ENCODE data around the gene C16orf96.

C16orf96 gene

DNA sequence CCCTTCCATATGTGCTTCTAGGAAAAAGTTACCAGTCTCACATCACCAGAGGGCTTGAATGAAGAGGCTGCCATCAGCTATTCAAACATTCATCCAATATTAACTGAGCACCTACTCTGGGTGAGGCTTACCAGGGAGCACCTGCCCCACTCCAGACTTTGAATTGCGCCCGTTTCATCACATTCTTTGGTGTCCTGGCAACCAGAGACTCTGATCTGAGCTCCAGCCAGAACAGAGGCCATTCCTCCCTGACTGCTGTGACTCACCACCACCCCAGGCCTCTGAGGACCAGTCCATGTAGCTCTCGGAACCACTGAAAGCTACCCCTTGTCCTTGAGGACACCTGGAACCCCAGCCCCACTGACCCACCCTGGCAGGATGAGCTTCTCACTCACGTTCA, at the start of gene C16orf96:
TSS of gene C16orf96 (plus strand) at position 229 of the 400 bp plus-strand sequence. CDS start at position 379, 150 bp downstream.
- in situ Hi-C loops (cut with HindIII; ENCODE audit: low sequenced_read_pairs), result no loop called here

DNA sequence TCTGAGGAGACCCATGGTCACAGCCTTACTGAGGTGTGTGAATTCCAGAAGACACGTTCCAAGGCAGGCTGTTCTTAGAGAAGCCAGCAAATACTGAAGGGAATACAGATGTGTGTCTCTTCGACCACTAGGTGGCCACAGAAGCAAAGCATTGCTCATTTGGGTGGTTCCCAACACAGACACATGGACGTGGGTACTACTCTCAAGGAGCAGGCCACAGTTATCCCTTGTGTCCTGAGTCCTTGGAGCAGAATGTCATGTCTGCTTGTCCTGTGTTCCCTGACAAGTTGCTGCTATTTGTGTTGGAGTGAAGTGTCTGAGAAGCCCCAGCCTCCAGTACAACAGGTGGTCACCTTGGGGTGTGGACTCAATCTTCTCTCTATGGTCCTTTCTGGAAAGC, 49.7 kb upstream of the C16orf96 start:
- in situ Hi-C loops (cut with HindIII; ENCODE audit: low sequenced_read_pairs), result loop anchor here (25.0 kb wide), 1 partner anchor 531 kb away; the partner anchor contains the start of gene NAGPA

DNA sequence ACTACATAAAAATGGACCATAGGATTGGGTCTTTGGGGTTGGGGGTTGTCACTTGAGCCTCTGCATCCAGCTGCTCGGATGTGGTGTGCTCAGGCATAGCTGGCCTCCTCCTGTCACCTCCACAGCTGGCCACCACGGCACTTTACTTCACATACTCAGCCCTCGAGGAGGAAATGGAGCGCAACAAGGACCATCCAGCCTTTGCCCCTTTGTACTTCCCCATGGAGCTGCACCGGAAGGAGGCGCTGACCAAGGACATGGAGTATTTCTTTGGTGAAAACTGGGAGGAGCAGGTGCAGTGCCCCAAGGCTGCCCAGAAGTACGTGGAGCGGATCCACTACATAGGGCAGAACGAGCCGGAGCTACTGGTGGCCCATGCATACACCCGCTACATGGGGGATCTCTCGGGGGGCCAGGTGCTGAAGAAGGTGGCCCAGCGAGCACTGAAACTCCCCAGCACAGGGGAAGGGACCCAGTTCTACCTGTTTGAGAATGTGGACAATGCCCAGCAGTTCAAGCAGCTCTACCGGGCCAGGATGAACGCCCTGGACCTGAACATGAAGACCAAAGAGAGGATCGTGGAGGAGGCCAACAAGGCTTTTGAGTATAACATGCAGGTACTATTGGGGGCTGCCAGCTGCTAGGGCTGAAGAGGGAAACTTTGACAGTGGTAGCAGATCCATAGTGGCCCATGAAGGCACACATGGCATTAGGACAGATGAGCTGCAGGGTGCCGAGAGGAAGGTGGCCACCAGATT, 48.4 kb upstream of the C16orf96 start:
- in situ Hi-C loops (cut with HindIII; ENCODE audit: low sequenced_read_pairs), result loop anchor here (25.0 kb wide), 1 partner anchor 530 kb away; the partner anchor contains the start of gene NAGPA

DNA sequence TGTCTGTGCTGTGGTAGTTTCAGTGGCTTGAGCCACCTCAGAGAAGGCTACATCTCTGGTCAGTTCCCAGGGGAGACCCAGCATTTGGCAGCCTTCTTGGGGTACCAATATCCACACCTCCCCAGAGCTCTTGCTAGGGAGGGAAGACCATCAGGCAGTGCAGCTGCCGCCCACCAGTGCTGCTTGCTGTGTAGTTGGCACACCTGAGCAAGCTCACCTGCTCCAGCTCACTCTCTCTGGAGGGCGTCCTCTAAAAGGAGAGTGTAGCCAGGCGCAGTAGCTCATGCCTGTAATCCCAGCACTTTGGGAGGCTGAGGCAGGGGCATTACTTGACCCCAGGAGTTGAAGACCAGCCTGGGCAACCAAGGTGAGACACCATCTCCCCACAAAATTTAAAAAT, 47.3 kb upstream of the C16orf96 start:
- in situ Hi-C loops (cut with HindIII; ENCODE audit: low sequenced_read_pairs), result loop anchor here (25.0 kb wide), 1 partner anchor 528 kb away; the partner anchor contains the start of gene NAGPA

- in situ Hi-C loops (cut with HindIII; ENCODE audit: low sequenced_read_pairs), result loop anchor here (25.0 kb wide), 1 partner anchor 528 kb away; the partner anchor contains the start of gene NAGPA
Measured at GRCh38 chr16:4509420-4509819, 46.7 kb upstream of the C16orf96 start.

DNA sequence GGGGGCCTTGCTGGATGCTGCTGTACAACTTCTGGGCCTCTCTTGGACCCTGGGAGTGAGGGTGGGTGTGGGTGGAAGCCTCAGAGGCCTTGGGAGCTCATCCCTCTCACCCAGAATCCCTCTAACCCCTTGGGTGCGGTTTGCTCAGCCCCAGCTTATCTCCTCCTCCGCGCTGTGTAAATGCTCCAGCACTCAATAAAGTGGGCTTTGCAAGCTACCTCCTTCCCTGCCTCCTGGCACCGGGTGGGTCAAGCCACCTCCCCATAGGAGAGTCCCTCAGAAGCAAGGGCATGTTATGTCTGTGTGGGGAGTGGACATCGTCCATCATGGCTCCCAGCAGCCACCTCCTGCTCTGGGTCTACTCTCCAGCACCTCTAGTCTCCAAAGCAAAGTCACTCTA, 46.0 kb upstream of the C16orf96 start:
- in situ Hi-C loops (cut with HindIII; ENCODE audit: low sequenced_read_pairs), result loop anchor here (25.0 kb wide), 1 partner anchor 527 kb away; the partner anchor contains the start of gene NAGPA

GRCh38 chr16:4510747-4511426, 45.3 kb upstream of the C16orf96 start:
- in situ Hi-C loops (cut with HindIII; ENCODE audit: low sequenced_read_pairs), result loop anchor here (25.0 kb wide), 1 partner anchor 526 kb away; the partner anchor contains the start of gene NAGPA

- in situ Hi-C loops (cut with HindIII; ENCODE audit: low sequenced_read_pairs), result loop anchor here (25.0 kb wide), 1 partner anchor 526 kb away; the partner anchor contains the start of gene NAGPA
Measured at GRCh38 chr16:4511441-4512082, 44.6 kb upstream of the C16orf96 start.

DNA sequence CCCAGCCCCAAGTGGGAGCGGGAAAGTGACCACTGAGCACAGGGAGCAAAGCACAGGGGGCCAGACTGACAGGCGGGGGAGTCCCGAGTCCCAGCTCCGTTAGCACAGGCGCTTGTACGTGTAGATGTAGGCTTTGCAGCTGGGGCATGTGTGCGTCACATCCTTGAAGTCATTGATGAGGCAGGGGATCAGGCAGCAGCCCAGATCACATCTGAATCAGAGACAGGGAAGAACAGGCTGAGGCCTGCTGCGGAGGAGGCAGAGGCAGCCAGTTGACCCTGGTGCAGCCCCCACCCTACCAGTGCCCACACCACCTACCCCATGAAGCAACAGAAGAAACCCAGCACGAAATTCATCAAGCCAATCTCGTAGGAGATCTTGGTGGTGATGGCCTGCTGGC, 43.7 kb upstream of the C16orf96 start:
- in situ Hi-C loops (cut with HindIII; ENCODE audit: low sequenced_read_pairs), result loop anchor here (25.0 kb wide), 1 partner anchor 525 kb away; the partner anchor contains the start of gene NAGPA

DNA sequence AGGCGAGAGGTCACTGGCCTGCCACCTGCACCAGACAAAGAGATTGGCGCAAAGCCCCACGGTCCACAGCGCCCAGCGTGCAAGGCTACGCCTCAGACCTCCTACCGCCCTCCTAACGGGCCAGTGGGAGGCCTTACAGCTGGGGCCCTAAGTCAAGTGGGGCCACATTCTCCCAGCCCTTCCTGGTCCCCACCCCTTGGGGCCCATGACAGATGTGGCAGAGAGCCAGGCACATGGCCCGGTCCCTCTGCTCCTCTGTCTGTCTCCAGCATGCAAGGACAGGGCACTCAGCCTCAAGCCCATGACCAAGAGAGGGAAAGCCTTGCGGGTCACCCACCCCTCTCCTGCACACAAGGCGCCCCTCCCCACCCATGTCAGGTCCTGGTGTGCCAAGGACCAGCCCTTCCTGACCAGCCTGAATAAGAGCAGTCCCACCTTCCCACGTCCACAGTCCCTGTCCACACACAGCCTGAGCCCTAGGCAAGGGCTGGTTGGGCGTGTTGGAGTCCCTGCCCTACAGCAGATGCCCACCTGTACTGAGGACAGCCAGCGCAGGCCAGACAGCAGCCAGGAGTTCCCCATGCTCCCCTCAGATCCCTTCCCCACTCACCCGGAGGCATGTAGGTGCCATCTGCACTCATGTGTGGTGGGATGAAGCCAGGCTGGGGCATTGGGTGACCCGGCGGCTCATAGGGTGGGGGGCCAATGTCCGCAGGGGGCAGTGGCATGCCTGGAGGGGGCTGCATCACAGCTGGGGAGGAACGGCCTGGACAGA, 42.9 kb upstream of the C16orf96 start:
- in situ Hi-C loops (cut with HindIII; ENCODE audit: low sequenced_read_pairs), result loop anchor here (25.0 kb wide), 1 partner anchor 524 kb away; the partner anchor contains the start of gene NAGPA

DNA sequence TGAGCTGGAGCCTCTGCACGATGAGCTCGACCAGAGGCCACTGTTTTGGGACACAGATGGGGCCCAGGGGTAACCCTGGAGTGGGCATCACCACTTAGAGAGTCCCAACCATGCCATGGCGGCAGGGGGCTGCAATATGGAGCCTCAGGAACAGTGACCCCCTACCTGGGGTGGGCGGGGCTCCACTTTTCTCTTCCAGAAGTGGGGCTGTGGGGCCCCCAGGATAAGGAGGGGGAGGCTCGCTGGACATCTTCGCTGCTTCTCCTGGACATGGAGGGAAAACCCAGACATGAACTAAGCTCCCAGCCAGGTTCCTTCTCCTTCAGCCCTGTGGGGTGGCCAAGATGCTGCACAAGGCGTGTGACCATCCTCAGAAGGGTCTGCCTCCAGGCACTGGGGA, 42.3 kb upstream of the C16orf96 start:
- in situ Hi-C loops (cut with HindIII; ENCODE audit: low sequenced_read_pairs), result loop anchor here (25.0 kb wide), 1 partner anchor 523 kb away; the partner anchor contains the start of gene NAGPA

GRCh38 chr16:4514606-4515005, 41.5 kb upstream of the C16orf96 start:
- in situ Hi-C loops (cut with HindIII; ENCODE audit: low sequenced_read_pairs), result loop anchor here (25.0 kb wide), 1 partner anchor 523 kb away; the partner anchor contains the start of gene NAGPA

DNA sequence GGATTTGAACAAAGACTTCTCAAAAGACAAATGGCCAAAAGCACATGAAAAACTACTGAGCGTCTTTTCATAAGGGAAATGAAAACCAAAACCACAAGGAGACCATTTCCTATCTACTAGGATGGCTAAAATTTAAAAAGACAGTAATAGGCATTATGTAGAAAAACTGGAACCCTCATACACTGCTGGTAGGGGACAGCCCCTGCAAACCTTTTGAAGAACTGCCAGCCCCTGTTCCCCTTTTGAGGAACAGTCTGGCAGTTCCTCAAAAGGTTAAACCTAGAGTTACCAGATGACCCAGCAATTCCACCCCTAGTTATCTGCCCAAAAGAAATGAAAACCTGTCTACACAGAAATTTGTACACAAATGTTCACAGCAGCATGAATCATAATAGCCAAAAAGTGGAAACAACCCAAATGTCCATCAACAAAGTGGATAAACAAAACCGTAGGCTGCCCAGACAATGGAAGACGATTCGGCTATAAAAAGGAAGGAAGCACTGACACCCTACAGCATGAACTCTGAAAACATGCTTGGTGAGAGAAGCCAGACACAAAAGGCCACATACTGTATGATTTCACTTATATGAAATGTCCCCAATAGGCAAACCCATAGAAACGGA, 40.4 kb upstream of the C16orf96 start:
- in situ Hi-C loops (cut with HindIII; ENCODE audit: low sequenced_read_pairs), result loop anchor here (25.0 kb wide), 1 partner anchor 522 kb away; the partner anchor contains the start of gene NAGPA

GRCh38 chr16:4517812-4518680, 38.1 kb upstream of the C16orf96 start:
- in situ Hi-C loops (cut with HindIII; ENCODE audit: low sequenced_read_pairs), result loop anchor here (25.0 kb wide), 1 partner anchor 519 kb away; the partner anchor contains the start of gene NAGPA

- in situ Hi-C loops (cut with HindIII; ENCODE audit: low sequenced_read_pairs), result loop anchor here (25.0 kb wide), 1 partner anchor 518 kb away; the partner anchor contains the start of gene NAGPA
Measured at GRCh38 chr16:4519274-4520058, 36.7 kb upstream of the C16orf96 start.

DNA sequence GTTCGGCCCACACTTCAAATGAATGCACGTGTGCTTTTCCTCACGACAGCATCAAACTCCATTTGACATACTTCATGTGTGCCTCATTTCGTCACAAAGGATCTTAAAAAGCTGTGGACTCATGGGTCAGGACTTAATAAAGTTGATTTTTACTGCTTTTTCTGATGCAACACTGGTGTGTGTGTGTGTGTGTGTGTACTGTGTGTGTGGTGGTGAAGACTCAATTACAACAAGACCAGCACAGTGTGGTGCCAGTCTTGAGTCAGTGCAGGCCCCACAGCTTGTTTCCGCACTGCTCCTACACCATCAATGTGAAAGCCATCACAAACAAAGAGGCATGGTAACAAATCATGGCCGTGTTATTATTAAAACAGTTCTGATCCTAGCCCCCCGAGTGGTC, 35.2 kb upstream of the C16orf96 start:
- in situ Hi-C loops (cut with HindIII; ENCODE audit: low sequenced_read_pairs), result loop anchor here (25.0 kb wide), 1 partner anchor 516 kb away; the partner anchor contains the start of gene NAGPA

DNA sequence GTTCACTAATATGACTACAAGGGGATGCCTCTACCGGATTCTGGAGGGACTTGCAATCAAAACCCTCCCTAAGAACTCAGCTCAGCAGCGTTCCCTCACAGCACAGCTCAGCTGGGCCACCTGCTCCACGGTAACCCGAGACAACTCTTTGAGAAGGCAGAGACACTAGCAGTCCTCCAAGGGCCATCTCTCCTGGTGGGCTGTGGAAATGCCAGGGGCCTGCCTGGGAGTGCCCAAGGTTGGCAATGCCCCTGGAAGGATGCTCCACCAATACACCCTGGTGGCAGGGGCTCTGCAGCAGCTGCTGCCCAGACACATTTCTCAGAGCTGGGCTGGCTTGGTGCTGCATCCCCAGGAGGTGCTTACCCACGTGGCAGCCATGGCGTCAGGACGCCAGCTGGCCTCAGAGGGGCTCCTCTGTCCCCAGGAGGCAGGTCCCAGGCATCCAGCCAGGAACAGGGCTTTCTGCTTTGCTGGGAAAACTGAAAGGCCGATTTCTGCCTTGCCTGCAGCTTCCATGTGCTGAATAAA, 34.0 kb upstream of the C16orf96 start:
- in situ Hi-C loops (cut with HindIII; ENCODE audit: low sequenced_read_pairs), result loop anchor here (25.0 kb wide), 1 partner anchor 515 kb away; the partner anchor contains the start of gene NAGPA

Measured in DLD1 (cell line).